WTC11 (cell line): ENCODE measurements around the gene GRAMD1A. TPM values are rescaled to one million over a fixed set of nuclear protein-coding genes. Genes with fewer than 3 reads are reported as not detected.
A peak's percentile ranks its signal among the peaks of the same experiment; 100 is the strongest.

Experiments used
- ATAC-seq: fragments of 200-7000 bp; cut with Tn5 transposase; 2 replicates; pipeline ENCODE4 v1.10.0; 2021; ENCODE audit warnings: mild to moderate bottlenecking, moderate library complexity
- CTCF ChIA-PET: fragments of 300-600 bp; sonication (Branson Sonifier 250); formaldehyde crosslinking; loops from one replicate; lab custom pipeline; 2021; ENCODE audit warnings: antibody characterized with exemption; lab: Charles Lee
- POLR2A ChIA-PET: fragments of 350-600 bp; sonication (Branson Sonifier 250); formaldehyde crosslinking; loops from one replicate; lab custom pipeline; 2021; ENCODE audit warnings: antibody characterized with exemption; lab: Charles Lee
- DNase-seq: peaks from one replicate; pipeline ENCODE4 v3.0.0; 2021; ENCODE audit warnings: low spot score
- H3K27ac Mint-ChIP-seq: 2 replicates; pipeline ENCODE4 v1.8.0; 2021; ENCODE audit warnings: mixed read lengths
- H3K27me3 Mint-ChIP-seq: 2 replicates; pipeline ENCODE4 v1.8.0; 2021; ENCODE audit warnings: low read depth, mild to moderate bottlenecking, moderate library complexity, mixed read lengths
- H3K36me3 Mint-ChIP-seq: 2 replicates; pipeline ENCODE4 v1.8.0; 2021; ENCODE audit warnings: mixed read lengths
- H3K4me1 Mint-ChIP-seq: 2 replicates; pipeline ENCODE4 v1.8.0; 2022; ENCODE audit warnings: mixed read lengths
- H3K4me3 Mint-ChIP-seq: 2 replicates; pipeline ENCODE4 v1.8.0; 2021; ENCODE audit warnings: mild to moderate bottlenecking, moderate library complexity, mixed read lengths
- H3K9me3 Mint-ChIP-seq: 2 replicates; pipeline ENCODE4 v1.8.0; 2021; ENCODE audit warnings: mixed read lengths
- AR ChIP-seq: fragments of 250-450 bp; sonication (Bioruptor Pico); IDR thresholded peaks from 2 replicates; pipeline ENCODE4 v1.9.0; 2021; ENCODE audit warnings: mild to moderate bottlenecking
- ARID4B ChIP-seq: sonication (generic); formaldehyde crosslinking; IDR thresholded peaks from 2 replicates; pipeline ENCODE4 v1.8.0; 2023; ENCODE audit warnings: missing genetic modification reagents, mild to moderate bottlenecking, borderline replicate concordance
- CREB1 ChIP-seq: sonication (generic); formaldehyde crosslinking; IDR thresholded peaks from 2 replicates; pipeline ENCODE4 v1.8.0; 2023; ENCODE audit warnings: mild to moderate bottlenecking, missing genetic modification reagents
- ELF4 ChIP-seq: sonication (generic); formaldehyde crosslinking; IDR thresholded peaks from 2 replicates; pipeline ENCODE4 v1.8.1; 2022; ENCODE audit warnings: low read depth, mild to moderate bottlenecking, moderate library complexity, missing genetic modification reagents
- ETV6 ChIP-seq: sonication (generic); formaldehyde crosslinking; IDR thresholded peaks from 2 replicates; pipeline ENCODE4 v1.8.1; 2022; ENCODE audit warnings: mild to moderate bottlenecking, missing genetic modification reagents
- FOXJ3 ChIP-seq: sonication (generic); formaldehyde crosslinking; IDR thresholded peaks from 2 replicates; pipeline ENCODE4 v1.9.0; 2021; ENCODE audit warnings: missing genetic modification reagents, mild to moderate bottlenecking, borderline replicate concordance
- FOXK1 ChIP-seq: sonication (generic); formaldehyde crosslinking; IDR thresholded peaks from 2 replicates; pipeline ENCODE4 v1.8.0; 2022; ENCODE audit warnings: mild to moderate bottlenecking, moderate library complexity, missing genetic modification reagents
- HMGXB4 ChIP-seq: sonication (generic); formaldehyde crosslinking; IDR thresholded peaks from 2 replicates; pipeline ENCODE4 v1.8.1; 2023; ENCODE audit warnings: mild to moderate bottlenecking, moderate library complexity, missing genetic modification reagents
- IRF1 ChIP-seq: sonication (generic); formaldehyde crosslinking; IDR thresholded peaks from 2 replicates; pipeline ENCODE4 v1.8.0; 2023; ENCODE audit warnings: missing genetic modification reagents
- NR3C1 ChIP-seq: sonication (generic); formaldehyde crosslinking; conservative IDR thresholded peaks from 2 replicates; pipeline ENCODE4 v1.8.1; 2023; ENCODE audit warnings: low read depth, mild to moderate bottlenecking, missing genetic modification reagents
- PREB ChIP-seq: sonication (generic); formaldehyde crosslinking; IDR thresholded peaks from 2 replicates; pipeline ENCODE4 v1.8.1; 2022; ENCODE audit warnings: mild to moderate bottlenecking, missing genetic modification reagents, moderate library complexity, borderline replicate concordance
- RORB ChIP-seq: fragments of 250-450 bp; sonication (Bioruptor Pico); IDR thresholded peaks from 2 replicates; pipeline ENCODE4 v1.9.0; 2021; ENCODE audit warnings: mild to moderate bottlenecking
- TEAD4 ChIP-seq: sonication (generic); formaldehyde crosslinking; IDR thresholded peaks from 2 replicates; pipeline ENCODE4 v1.8.0; 2022; ENCODE audit warnings: mild to moderate bottlenecking, missing genetic modification reagents
- ZBTB43 ChIP-seq: sonication (generic); formaldehyde crosslinking; IDR thresholded peaks from 2 replicates; pipeline ENCODE4 v1.8.1; 2023; ENCODE audit warnings: mild to moderate bottlenecking, missing genetic modification reagents
- ZNF317 ChIP-seq: sonication (generic); formaldehyde crosslinking; IDR thresholded peaks from 2 replicates; pipeline ENCODE4 v1.8.1; 2023; ENCODE audit warnings: low read depth, mild to moderate bottlenecking, moderate library complexity, missing genetic modification reagents, borderline replicate concordance
- ZNF416 ChIP-seq: fragments of 250-450 bp; sonication (Bioruptor Pico); IDR thresholded peaks from 2 replicates; pipeline ENCODE4 v1.9.0; 2021; ENCODE audit warnings: mild to moderate bottlenecking, inconsistent platforms
- ZNF423 ChIP-seq: fragments of 250-450 bp; sonication (Bioruptor Pico); IDR thresholded peaks from 2 replicates; pipeline ENCODE4 v2.1.2; 2022; ENCODE audit warnings: mild to moderate bottlenecking, moderate library complexity
- total RNA-seq: library from RNA; stranded (reverse); gene quantifications from 3 replicates; pipeline ENCODE4 v1.2.3, GENCODE V29; 2021

GRAMD1A gene
- total RNA-seq, 1 experiment from 2014 or later = 389 TPM

- DNase-seq = no peak
- Mint-ChIP-seq H3K27me3 (no peaks in the 10 kb centered on the region), H3K9me3 (peaks cover 24% of the 10 kb centered on the region), H3K4me3 (no peak overlapping the region), H3K36me3 (peaks cover 9% of the 10 kb centered on the region), H3K4me1 (peaks cover 25% of the 10 kb centered on the region)
- TF ChIP-seq ZNF317 (CRISPR knock-in tag) (peak; percentile 90; the same call in 1 of the 2 replicates), ZNF423 (CRISPR knock-in tag) (no peak)
- TF ChIP-seq, all 79 proteins: peak for 1
- ChIA-PET CTCF (no interaction called here), POLR2A (no interaction called here)
- no peak for ATAC-seq
- H3K27ac Mint-ChIP-seq = no peak overlapping the region
These were observed 15.8 kb upstream of the GRAMD1A start for GRCh38 chr19:34984287-34984686.

- Mint-ChIP-seq H3K36me3 (peaks cover 9% of the 10 kb centered on the region), H3K4me3 (peak overlapping the region; percentile 36; the same call in 1 of the 2 replicates), H3K27me3 (no peaks in the 10 kb centered on the region; the same call in 1 of the 2 replicates), H3K9me3 (peaks cover 15% of the 10 kb centered on the region), H3K27ac (peak overlapping the region; percentile 93), H3K4me1 (peaks cover 25% of the 10 kb centered on the region)
- ChIA-PET CTCF (interaction anchor here (0.7 to 1.2 kb wide), 8 partner anchors 10 to 510 kb away, joined by 3 to 8 read pairs (median 3); no protein-coding TSS in a partner anchor), POLR2A (interaction anchor here (1.4 to 1.5 kb wide), 2 partner anchors 10 to 14 kb away, joined by 5 to 6 read pairs; no protein-coding TSS in a partner anchor)
- no peak for TF ChIP-seq PREB (CRISPR knock-in tag)
- TF ChIP-seq ETV6 (CRISPR knock-in tag) = peak; percentile 74; the same call in 1 of the 2 replicates
- no peak for TF ChIP-seq ZNF416 (CRISPR knock-in tag)
- ATAC-seq (peak; percentile 99), DNase-seq (peak; percentile 46)
These were observed 14.7 kb upstream of the GRAMD1A start for GRCh38 chr19:34985249-34986022.

GRCh38 chr19:34988119-34988518, 12.0 kb upstream of the GRAMD1A start:
- CTCF ChIA-PET = no interaction called here
- Mint-ChIP-seq H3K27me3 (no peaks in the 10 kb centered on the region; the same call in 1 of the 2 replicates), H3K4me1 (peaks cover 11% of the 10 kb centered on the region), H3K36me3 (peaks cover 9% of the 10 kb centered on the region), H3K27ac (no peak overlapping the region), H3K4me3 (no peak overlapping the region), H3K9me3 (peaks cover 19% of the 10 kb centered on the region)
- DNase-seq (no peak), ATAC-seq (no peak)
- POLR2A ChIA-PET = no interaction called here
- TF ChIP-seq ZNF317 (CRISPR knock-in tag) (no peak), AR (no peak), RORB (CRISPR knock-in tag) (no peak), ZNF416 (CRISPR knock-in tag) (no peak), CREB1 (CRISPR knock-in tag) (no peak), HMGXB4 (CRISPR knock-in tag) (no peak), ZBTB43 (CRISPR knock-in tag) (no peak), ELF4 (CRISPR knock-in tag) (no peak), ARID4B (CRISPR knock-in tag) (no peak), TEAD4 (no peak), IRF1 (no peak), NR3C1 (CRISPR knock-in tag) (no peak), FOXJ3 (no peak), FOXK1 (CRISPR knock-in tag) (no peak)
